ENCODE results near the gene SNX17. TPM values are rescaled to one million over a fixed set of nuclear protein-coding genes. Genes with fewer than 3 reads are reported as not detected.

Gene SNX17
- total RNA-seq, 1 donor from 2014 or later: 57.6 TPM

Other genes starting within 250 kb of the SNX17 start
- 2.4 TPM for gene ABHD1, start 246.8 kb upstream of the SNX17 start, total RNA-seq
- 54.5 TPM for gene PREB, start 236.0 kb upstream of the SNX17 start, total RNA-seq
- gene PRR30, start 231.2 kb upstream of the SNX17 start, total RNA-seq: not detected
- 0.16 TPM for gene TCF23, start 221.6 kb upstream of the SNX17 start, total RNA-seq
- gene ATRAID, start 158.6 kb upstream of the SNX17 start, total RNA-seq: 115 TPM
- gene SLC5A6, start 158.3 kb upstream of the SNX17 start, total RNA-seq: 12.3 TPM
- 9.4 TPM for gene CAD, start 153.2 kb upstream of the SNX17 start, total RNA-seq
- 10.1 TPM for gene SLC30A3, start 107.6 kb upstream of the SNX17 start, total RNA-seq
- gene DNAJC5G, start 95.2 kb upstream of the SNX17 start, total RNA-seq: 1.9 TPM
- gene TRIM54, start 88.2 kb upstream of the SNX17 start, total RNA-seq: 282 TPM
- gene UCN, start 62.2 kb upstream of the SNX17 start, total RNA-seq: 0.84 TPM
- gene MPV17, start 47.5 kb upstream of the SNX17 start, total RNA-seq: 48.0 TPM
- 17.3 TPM for gene GTF3C2, start 13.9 kb upstream of the SNX17 start, total RNA-seq
- 40.3 TPM for gene EIF2B4, start 278 bp upstream of the SNX17 start, total RNA-seq
- 6.8 TPM for gene ZNF513, start 10.1 kb downstream of the SNX17 start, total RNA-seq
- gene PPM1G, start 39.0 kb downstream of the SNX17 start, total RNA-seq: 35.6 TPM
- gene NRBP1, start 58.0 kb downstream of the SNX17 start, total RNA-seq: 58.4 TPM
- gene KRTCAP3, start 71.8 kb downstream of the SNX17 start, total RNA-seq: 0.60 TPM
- gene IFT172, start 119.1 kb downstream of the SNX17 start, total RNA-seq: 19.3 TPM
- 2.9 TPM for gene FNDC4, start 124.6 kb downstream of the SNX17 start, total RNA-seq
- gene GCKR, start 126.2 kb downstream of the SNX17 start, total RNA-seq: not detected
- gene ZNF512, start 212.4 kb downstream of the SNX17 start, total RNA-seq: 18.3 TPM